HG03159 (cell line): ENCODE results near the gene TMPRSS12.
"Not testable (repeated sequence)": the region's sequence is repeated elsewhere in the genome, so short reads cannot be mapped to it uniquely, and the experiment has no call there.

Experiments used
- ATAC-seq: cut with Tn5 transposase; IDR thresholded peaks from one replicate; pipeline ENCODE4 v1.9.1; 2021; ENCODE audit warnings: mild to moderate bottlenecking, moderate library complexity; ENCODE audit not compliant: unreplicated experiment

Gene TMPRSS12

GRCh38 chr12:50925920-50926319, 83.2 kb downstream of the TMPRSS12 start:
- ATAC-seq, result no peak

- ATAC-seq, result no peak
Measured at GRCh38 chr12:50926415-50926814, 83.7 kb downstream of the TMPRSS12 start.

DNA sequence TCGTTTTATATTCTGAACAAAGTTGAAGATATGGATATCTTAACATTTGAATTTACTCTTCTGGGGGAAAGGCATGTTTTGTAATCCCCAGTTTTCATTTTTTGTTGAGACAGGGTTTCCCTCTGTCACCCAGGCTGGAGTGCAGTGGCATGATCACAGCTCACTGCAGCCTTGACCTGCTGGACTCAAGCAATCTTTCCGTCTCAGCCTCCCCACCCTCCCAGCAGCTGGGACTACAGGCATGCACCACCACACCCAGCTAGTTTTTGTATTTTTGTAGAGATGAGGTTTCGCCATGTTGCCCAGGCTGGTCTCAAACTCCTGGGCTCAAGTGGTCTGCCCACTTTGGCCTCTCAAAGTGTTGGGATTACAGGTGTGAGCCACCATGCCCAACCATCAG, 84.2 kb downstream of the TMPRSS12 start:
- ATAC-seq, result not testable (repeated sequence)

DNA sequence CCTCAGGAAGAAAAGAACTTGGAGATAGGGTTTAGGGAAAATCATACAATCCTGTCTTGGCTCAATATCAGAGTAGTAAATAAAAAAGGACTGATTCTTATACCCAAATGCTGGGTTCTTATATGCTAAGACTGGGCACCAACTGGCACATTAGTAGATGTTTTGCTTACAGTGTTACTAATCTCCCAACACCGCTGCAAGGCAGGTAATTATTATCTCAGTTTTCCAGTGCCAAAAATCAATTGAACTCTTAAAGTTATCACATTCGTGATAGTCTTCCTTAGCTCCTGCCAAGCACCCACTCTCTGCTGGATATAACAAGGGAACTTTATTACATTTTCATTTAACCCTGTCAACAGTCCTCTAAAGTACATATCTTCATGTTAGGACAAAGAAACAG, 84.6 kb downstream of the TMPRSS12 start:
- ATAC-seq, result no peak

GRCh38 chr12:50927766-50928224, 85.1 kb downstream of the TMPRSS12 start:
- ATAC-seq, result no peak

DNA sequence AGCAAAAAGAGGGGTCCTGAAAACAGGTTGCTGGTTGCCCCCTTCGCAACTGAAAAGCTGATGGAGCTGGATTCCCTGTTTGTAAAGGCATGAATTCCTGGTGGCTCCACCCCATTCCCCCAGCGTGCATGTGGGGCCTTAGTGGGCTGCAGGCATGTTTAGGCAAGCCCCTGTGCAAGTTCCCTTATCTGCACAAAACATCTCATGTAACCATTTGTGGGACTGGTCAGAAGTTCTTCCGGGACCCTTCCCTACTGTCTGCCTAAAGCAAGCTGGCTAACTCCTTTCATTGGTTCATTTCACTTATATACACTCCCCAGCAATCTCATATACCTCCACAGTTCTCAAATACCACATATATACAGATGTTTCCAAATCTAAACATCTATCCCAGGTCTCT, 85.7 kb downstream of the TMPRSS12 start:
- no peak for ATAC-seq

- ATAC-seq, result no peak
Measured at GRCh38 chr12:50929831-50930230, 87.1 kb downstream of the TMPRSS12 start.

DNA sequence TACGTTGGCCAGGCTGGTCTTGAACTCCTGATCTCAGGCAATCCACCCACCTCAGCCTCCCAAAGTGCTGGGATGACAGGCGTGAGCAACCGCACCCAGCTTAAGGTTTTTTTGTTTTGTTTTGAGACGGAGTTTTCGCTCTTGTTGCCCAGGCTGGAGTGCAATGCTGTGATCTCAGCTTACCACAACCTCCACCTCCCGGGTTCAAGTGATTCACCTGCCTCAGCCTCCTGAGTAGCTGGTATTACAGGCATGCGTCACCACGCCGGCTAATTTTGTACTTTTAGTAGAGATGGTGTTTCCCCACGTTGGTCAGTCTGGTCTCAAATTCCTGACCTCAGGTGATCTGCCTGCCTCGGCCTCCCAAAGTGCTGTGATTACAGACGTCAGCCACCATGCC, 87.8 kb downstream of the TMPRSS12 start:
- ATAC-seq, result not testable (repeated sequence)

DNA sequence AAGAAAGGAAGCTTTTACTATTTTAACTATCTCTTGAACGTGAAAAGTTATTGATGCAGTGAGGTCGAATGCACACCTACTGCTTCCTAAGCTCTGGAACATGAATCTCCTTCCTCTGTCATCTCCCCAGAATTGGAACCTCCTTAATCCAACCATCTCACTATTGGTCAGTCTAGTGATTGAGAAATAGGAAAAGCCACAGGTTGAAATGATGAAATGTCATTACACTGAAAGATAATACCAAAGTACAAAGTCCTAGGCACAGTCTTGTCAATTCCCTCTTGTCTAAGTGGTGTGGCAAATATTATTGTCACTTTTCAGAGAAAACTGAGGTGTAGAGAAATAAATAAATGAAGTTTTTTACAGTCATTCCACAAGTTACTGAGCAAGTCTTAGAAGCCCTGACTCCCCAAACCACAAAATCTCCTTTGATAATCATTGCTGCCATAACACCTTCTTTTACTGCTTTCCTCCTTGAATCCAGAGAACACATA, 90.1 kb downstream of the TMPRSS12 start:
- no peak for ATAC-seq

DNA sequence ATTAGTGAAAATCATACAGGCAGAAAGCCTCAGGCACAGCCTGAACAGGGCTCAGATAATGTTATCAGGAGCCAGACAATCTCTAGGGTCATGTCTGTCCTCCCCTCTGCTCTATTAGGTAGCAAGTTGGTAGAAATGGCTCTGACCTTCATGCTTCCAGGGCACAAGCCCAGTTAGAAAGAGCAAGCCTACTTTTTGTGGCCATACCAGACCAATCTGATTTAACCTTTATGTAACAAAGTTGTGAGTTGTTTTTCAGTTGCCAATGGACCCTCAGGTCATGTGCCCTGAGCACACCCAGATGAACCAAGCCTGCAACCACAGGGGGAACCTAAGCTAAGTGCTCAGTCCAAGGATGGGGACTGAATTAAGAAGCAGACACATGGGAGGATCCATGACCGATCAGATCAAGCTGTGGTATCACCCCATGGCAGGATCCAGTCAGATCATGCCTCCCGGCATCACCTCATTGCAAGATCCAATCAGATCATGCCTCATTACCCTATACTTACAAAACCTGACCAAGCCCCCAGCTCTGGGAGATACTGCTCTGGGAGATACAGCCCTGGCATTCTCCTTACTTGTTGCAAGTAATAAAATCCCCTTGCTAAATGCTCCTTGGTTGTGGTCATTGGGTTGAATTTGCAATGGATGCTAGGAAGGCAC, 90.9 kb downstream of the TMPRSS12 start:
- no peak for ATAC-seq

DNA sequence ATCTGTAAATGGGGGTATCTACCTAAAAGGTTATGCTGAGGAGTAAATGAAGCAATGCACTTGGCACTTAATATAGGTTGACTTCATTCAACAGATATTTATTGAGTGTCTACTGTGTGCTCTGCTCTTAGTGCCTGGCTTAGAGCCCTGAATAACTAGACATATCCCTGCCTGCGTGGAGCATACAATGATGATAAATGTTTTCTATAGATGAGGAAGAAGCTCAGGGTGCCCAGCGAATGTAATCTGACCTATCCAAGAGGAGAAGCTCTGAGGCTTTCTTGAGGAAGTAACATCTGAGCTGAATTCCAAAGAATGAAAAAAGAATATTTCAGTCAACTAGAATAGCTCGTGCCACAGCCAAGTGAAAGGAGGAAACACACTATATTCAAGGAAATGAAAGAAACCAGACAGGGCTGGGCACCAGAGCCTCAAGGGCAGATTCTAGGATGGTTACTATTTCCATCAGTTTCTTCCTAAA, 91.7 kb downstream of the TMPRSS12 start:
- no peak for ATAC-seq

- ATAC-seq, result no peak
Measured at GRCh38 chr12:50934981-50935807, 92.5 kb downstream of the TMPRSS12 start.

- ATAC-seq, result no peak
Measured at GRCh38 chr12:50936821-50937530, 94.2 kb downstream of the TMPRSS12 start.
